ENCODE measurements around the gene PHF19.

The PHF19 gene

GRCh38 chr9:120829650-120830049 is 47.3 kb downstream of the PHF19 start:
- Histone ChIP-seq H3K79me2 (ENCODE audit: control insufficient read depth, insufficient read depth, low read length, poor library complexity) (no peaks in the 10 kb centered on the region), H3K36me3 (ENCODE audit: control insufficient read depth in 1 of 2, insufficient read depth in 2 of 2, low read length in 2 of 2) (peaks cover 10 to 29% of the 10 kb centered on the region in 2 experiments), H3K4me1 (ENCODE audit: control insufficient read depth in 1 of 2, insufficient read depth in 2 of 2, low read length in 2 of 2) (no peaks in the 10 kb centered on the region), H3K27ac (ENCODE audit: low read depth, low read length) (no peak overlapping the region), H3K4me3 (ENCODE audit: low read depth, low read length) (no peak overlapping the region), H2BK5ac (ENCODE audit: low read depth, low read length, poor library complexity) (no peak overlapping the region), H3K9ac (ENCODE audit: low read length) (no peak overlapping the region), H2BK12ac (ENCODE audit: low read length) (no peak overlapping the region), H3K27me3 (ENCODE audit: insufficient read depth, low read length) (no peaks in the 10 kb centered on the region), H3K23ac (ENCODE audit: low read length) (no peak overlapping the region), H3K18ac (ENCODE audit: low read length) (no peak overlapping the region), H3K9me3 (ENCODE audit: insufficient read depth, low read depth, low read length) (no peaks in the 10 kb centered on the region), H4K91ac (ENCODE audit: low read depth, low read length) (no peak overlapping the region), H3K79me1 (ENCODE audit: low read length) (no peaks in the 10 kb centered on the region), H4K12ac (ENCODE audit: low read depth, low read length) (no peak overlapping the region), H3K4me2 (ENCODE audit: low read length) (no peak overlapping the region), H3K4ac (ENCODE audit: low read depth, low read length) (no peak overlapping the region), H4K8ac (ENCODE audit: low read depth, low read length) (no peak overlapping the region), H2AK5ac (ENCODE audit: low read length) (no peak overlapping the region), H2BK120ac (ENCODE audit: insufficient read depth, low read length, poor library complexity) (no peak overlapping the region), H3K14ac (ENCODE audit: low read length) (no peak overlapping the region), H2AFZ (ENCODE audit: insufficient read depth, low read length, poor library complexity) (no peak overlapping the region)
- no peak for DNase-seq
- no CpG with 5 or more reads among the region's 1 CpG for WGBS (ENCODE audit: extremely low coverage, insufficient coverage, insufficient read length)

- DNase-seq, result no peak
- WGBS (ENCODE audit: extremely low coverage, insufficient coverage, insufficient read length), result no CpG with 5 or more reads among the region's 4 CpGs
- no peak overlapping the region for H2BK120ac ChIP-seq (ENCODE audit: insufficient read depth, low read length, poor library complexity)
Observed at GRCh38 chr9:120820095-120820494, 56.9 kb downstream of the PHF19 start.

GRCh38 chr9:120818595-120818994 is 58.4 kb downstream of the PHF19 start:
- Histone ChIP-seq H3K79me1 (ENCODE audit: low read length) (no peaks in the 10 kb centered on the region), H4K8ac (ENCODE audit: low read depth, low read length) (no peak overlapping the region), H2AK5ac (ENCODE audit: low read length) (no peak overlapping the region), H3K27me3 (ENCODE audit: insufficient read depth, low read length) (no peaks in the 10 kb centered on the region), H3K23ac (ENCODE audit: low read length) (no peak overlapping the region), H3K4ac (ENCODE audit: low read depth, low read length) (no peak overlapping the region), H3K27ac (ENCODE audit: low read depth, low read length) (no peak overlapping the region), H2AFZ (ENCODE audit: insufficient read depth, low read length, poor library complexity) (no peak overlapping the region), H3K36me3 (ENCODE audit: control insufficient read depth in 1 of 2, insufficient read depth in 2 of 2, low read length in 2 of 2) (peaks cover 17 to 29% of the 10 kb centered on the region in 2 experiments), H3K14ac (ENCODE audit: low read length) (no peak overlapping the region), H3K4me1 (ENCODE audit: control insufficient read depth in 1 of 2, insufficient read depth in 2 of 2, low read length in 2 of 2) (no peaks in the 10 kb centered on the region), H4K12ac (ENCODE audit: low read depth, low read length) (no peak overlapping the region), H4K91ac (ENCODE audit: low read depth, low read length) (no peak overlapping the region), H3K9ac (ENCODE audit: low read length) (no peak overlapping the region), H3K4me2 (ENCODE audit: low read length) (no peak overlapping the region), H3K4me3 (ENCODE audit: low read depth, low read length) (no peak overlapping the region), H3K79me2 (ENCODE audit: control insufficient read depth, insufficient read depth, low read length, poor library complexity) (no peaks in the 10 kb centered on the region), H2BK5ac (ENCODE audit: low read depth, low read length, poor library complexity) (no peak overlapping the region), H2BK12ac (ENCODE audit: low read length) (no peak overlapping the region), H3K9me3 (ENCODE audit: insufficient read depth, low read depth, low read length) (no peaks in the 10 kb centered on the region), H2BK120ac (ENCODE audit: insufficient read depth, low read length, poor library complexity) (no peak overlapping the region), H3K18ac (ENCODE audit: low read length) (no peak overlapping the region)
- whole genome bisulfite sequencing (ENCODE audit: extremely low coverage, insufficient coverage, insufficient read length), result no CpG with 5 or more reads among the region's 1 CpG
- DNase-seq, result no peak

More at GRCh38 chr9:120820095-120820494, 56.9 kb downstream of the PHF19 start:
- no peak overlapping the region for H3K23ac ChIP-seq (ENCODE audit: low read length)
- no peak overlapping the region for H3K4ac ChIP-seq (ENCODE audit: low read depth, low read length)
- no peaks in the 10 kb centered on the region for H3K79me2 ChIP-seq (ENCODE audit: control insufficient read depth, insufficient read depth, low read length, poor library complexity)
- no peaks in the 10 kb centered on the region for H3K79me1 ChIP-seq (ENCODE audit: low read length)
- H2AK5ac ChIP-seq (ENCODE audit: low read length), result no peak overlapping the region
- H3K9me3 ChIP-seq (ENCODE audit: insufficient read depth, low read depth, low read length), result no peaks in the 10 kb centered on the region
- H3K14ac ChIP-seq (ENCODE audit: low read length), result no peak overlapping the region
- H3K9ac ChIP-seq (ENCODE audit: low read length), result no peak overlapping the region
- H2BK5ac ChIP-seq (ENCODE audit: low read depth, low read length, poor library complexity), result no peak overlapping the region
- H2AFZ ChIP-seq (ENCODE audit: insufficient read depth, low read length, poor library complexity), result no peak overlapping the region
- no peak overlapping the region for H3K4me3 ChIP-seq (ENCODE audit: low read depth, low read length)
- no peak overlapping the region for H4K8ac ChIP-seq (ENCODE audit: low read depth, low read length)
- H2BK12ac ChIP-seq (ENCODE audit: low read length), result no peak overlapping the region
- H3K4me1 ChIP-seq (ENCODE audit: control insufficient read depth in 1 of 2, insufficient read depth in 2 of 2, low read length in 2 of 2), result no peaks in the 10 kb centered on the region
- no peak overlapping the region for H4K91ac ChIP-seq (ENCODE audit: low read depth, low read length)
- no peak overlapping the region for H3K18ac ChIP-seq (ENCODE audit: low read length)
- no peak overlapping the region for H4K12ac ChIP-seq (ENCODE audit: low read depth, low read length)
- H3K36me3 ChIP-seq (ENCODE audit: control insufficient read depth in 1 of 2, insufficient read depth in 2 of 2, low read length in 2 of 2), result peaks cover 17 to 31% of the 10 kb centered on the region in 2 experiments
- H3K27me3 ChIP-seq (ENCODE audit: insufficient read depth, low read length), result no peaks in the 10 kb centered on the region
- no peak overlapping the region for H3K4me2 ChIP-seq (ENCODE audit: low read length)
- H3K27ac ChIP-seq (ENCODE audit: low read depth, low read length), result no peak overlapping the region

GRCh38 chr9:120815075-120815474 is 61.9 kb downstream of the PHF19 start:
- Histone ChIP-seq H3K27ac (ENCODE audit: low read depth, low read length) (no peak overlapping the region), H3K18ac (ENCODE audit: low read length) (no peak overlapping the region), H3K9ac (ENCODE audit: low read length) (no peak overlapping the region), H4K91ac (ENCODE audit: low read depth, low read length) (no peak overlapping the region), H2BK5ac (ENCODE audit: low read depth, low read length, poor library complexity) (no peak overlapping the region), H2BK12ac (ENCODE audit: low read length) (no peak overlapping the region), H3K4me3 (ENCODE audit: low read depth, low read length) (no peak overlapping the region), H3K4me1 (ENCODE audit: control insufficient read depth in 1 of 2, insufficient read depth in 2 of 2, low read length in 2 of 2) (no peaks in the 10 kb centered on the region), H3K4ac (ENCODE audit: low read depth, low read length) (no peak overlapping the region), H3K27me3 (ENCODE audit: insufficient read depth, low read length) (no peaks in the 10 kb centered on the region), H3K9me3 (ENCODE audit: insufficient read depth, low read depth, low read length) (no peaks in the 10 kb centered on the region), H2AFZ (ENCODE audit: insufficient read depth, low read length, poor library complexity) (no peak overlapping the region), H3K79me1 (ENCODE audit: low read length) (no peaks in the 10 kb centered on the region), H4K12ac (ENCODE audit: low read depth, low read length) (no peak overlapping the region), H3K14ac (ENCODE audit: low read length) (no peak overlapping the region), H2BK120ac (ENCODE audit: insufficient read depth, low read length, poor library complexity) (no peak overlapping the region), H4K8ac (ENCODE audit: low read depth, low read length) (no peak overlapping the region), H2AK5ac (ENCODE audit: low read length) (no peak overlapping the region), H3K79me2 (ENCODE audit: control insufficient read depth, insufficient read depth, low read length, poor library complexity) (no peaks in the 10 kb centered on the region), H3K23ac (ENCODE audit: low read length) (no peak overlapping the region), H3K36me3 (ENCODE audit: control insufficient read depth in 1 of 2, insufficient read depth in 2 of 2, low read length in 2 of 2) (peaks cover 4 to 13% of the 10 kb centered on the region in 2 experiments), H3K4me2 (ENCODE audit: low read length) (no peak overlapping the region)
- WGBS (ENCODE audit: extremely low coverage, insufficient coverage, insufficient read length), result no CpG with 5 or more reads among the region's 4 CpGs
- DNase-seq, result no peak

All from trophoblast cell (in vitro differentiated cells and primary cell).